ENCODE results near the gene CIC. TPM values are rescaled to one million over a fixed set of nuclear protein-coding genes. Genes with fewer than 3 reads are reported as not detected.

CIC gene
- total and polyA plus RNA-seq, 9 of the 15 experiments (the other 6 are each of a cell fraction or from before 2014, with no cell fraction given), result 0.07 to 44.7 (median 8.6) TPM

- intact Hi-C loops (cut with micrococcal nuclease), result no loop called here
- Histone ChIP-seq H3K4me3 (peak within 1 kb of the TSS; percentile 66), H3K4me1 (replicated peaks in 1 of 2; ENCODE audit: control insufficient read depth in 2 of 2, insufficient read depth in 2 of 2, low read length in 2 of 2) (peaks cover 21 to 44% of the 10 kb centered on the region in 2 experiments), H3K79me2 (ENCODE audit: control insufficient read depth, insufficient read depth, low read length) (peaks cover 14% of the 10 kb centered on the region), H2AFZ (ENCODE audit: low read depth, low read length) (peak within 1 kb of the TSS; percentile 95), H3K9ac (ENCODE audit: insufficient read depth in 1 of 2, low read depth in 2 of 2, low read length in 2 of 2) (peak within 1 kb of the TSS; percentile 67 to 95), H4K20me1 (replicated peaks; ENCODE audit: control insufficient read depth, insufficient read depth, low read length) (peaks cover 7% of the 10 kb centered on the region; the same call in 1 of the 2 replicates), H3K27me3 (ENCODE audit: control insufficient read depth in 2 of 2, insufficient read depth in 2 of 2, low read length in 2 of 2) (no peaks in the 10 kb centered on the region), H3K9me3 (replicated peaks; ENCODE audit: control insufficient read depth, insufficient read depth, low read depth, low read length) (no peaks in the 10 kb centered on the region), H3K36me3 (ENCODE audit: control insufficient read depth, insufficient read depth, low read length) (peaks cover 20% of the 10 kb centered on the region; the same call in 2 of the 3 replicates), H3K27ac (ENCODE audit: extremely low read depth, low read depth, low read length) (peak within 1 kb of the TSS; percentile 77), H3K4me2 (ENCODE audit: insufficient read depth, low read length) (peak within 1 kb of the TSS; percentile 89), H3K9me1 (ENCODE audit: control insufficient read depth, insufficient read depth, low read length) (no peaks in the 10 kb centered on the region)
- POLR2A ChIA-PET, result interaction anchor here (0.6 to 1.9 kb wide), 10 partner anchors 9 to 182 kb away, joined by 3 to 9 read pairs (median 4); no protein-coding TSS in a partner anchor
- 3% methylated on average over 21 of the region's 21 CpGs for WGBS (ENCODE audit: insufficient coverage, low coverage, missing lambda C conversion rate)
- in situ Hi-C loops (cut with MboI), result no loop called here
- FAIRE-seq (no peak), ATAC-seq (peak; percentile 79), DNase-seq (ENCODE audit: extremely low read depth in 1 of 4, low spot score in 3 of 4) (peak; percentile 56 to 86 (median 67))
- CTCF ChIA-PET (ENCODE audit: low intra/inter-chr PET ratio), result no interaction called here
- BruUV-seq (replicated peaks), result no TSS peak
- TF ChIP-seq, protein P1, sequence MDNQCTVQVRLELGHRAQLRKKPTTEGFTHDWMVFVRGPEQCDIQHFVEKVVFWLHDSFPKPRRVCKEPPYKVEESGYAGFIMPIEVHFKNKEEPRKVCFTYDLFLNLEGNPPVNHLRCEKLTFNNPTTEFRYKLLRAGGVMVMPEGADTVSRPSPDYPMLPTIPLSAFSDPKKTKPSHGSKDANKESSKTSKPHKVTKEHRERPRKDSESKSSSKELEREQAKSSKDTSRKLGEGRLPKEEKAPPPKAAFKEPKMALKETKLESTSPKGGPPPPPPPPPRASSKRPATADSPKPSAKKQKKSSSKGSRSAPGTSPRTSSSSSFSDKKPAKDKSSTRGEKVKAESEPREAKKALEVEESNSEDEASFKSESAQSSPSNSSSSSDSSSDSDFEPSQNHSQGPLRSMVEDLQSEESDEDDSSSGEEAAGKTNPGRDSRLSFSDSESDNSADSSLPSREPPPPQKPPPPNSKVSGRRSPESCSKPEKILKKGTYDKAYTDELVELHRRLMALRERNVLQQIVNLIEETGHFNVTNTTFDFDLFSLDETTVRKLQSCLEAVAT (IDR thresholded peaks at IDR 0.05), result no peak
- TF ChIP-seq E2F6 (IDR thresholded peaks at IDR 0.05; ENCODE audit: borderline replicate concordance in 1 of 2, extremely low read depth in 1 of 2, insufficient read depth in 1 of 2, insufficient read length in 1 of 2, low read depth in 1 of 2, low read length in 1 of 2, poor library complexity in 1 of 2, severe bottlenecking in 1 of 2) (peak in 1 of 2 experiments; percentile 63), XRCC5 (IDR thresholded peaks at IDR 0.05; ENCODE audit: low read depth, low read length) (0 out of 2 replicates have a peak, but pooled peaks have one; percentile 3), CREM (IDR thresholded peaks at IDR 0.05; ENCODE audit: low read depth) (peak; percentile 52; the same call in 1 of the 2 replicates), RREB1 (CRISPR knock-in tag; IDR thresholded peaks at IDR 0.05) (peak; percentile 80; the same call in 1 of the 2 replicates), JUND (IDR thresholded peaks at IDR 0.05; ENCODE audit: borderline replicate concordance, low read depth, low read length) (no peak), JUND (tag; IDR thresholded peaks at IDR 0.05; ENCODE audit: borderline replicate concordance, low read depth, low read length) (0 out of 3 replicates have a peak, but pooled peaks have one; percentile 20), KDM5B (IDR thresholded peaks at IDR 0.05; ENCODE audit: insufficient replicate concordance, low read depth, low read length) (peak; percentile 4), YY1 (IDR thresholded peaks at IDR 0.05; ENCODE audit: borderline replicate concordance in 1 of 3, control insufficient read depth in 1 of 3, extremely low read depth in 1 of 3, insufficient read depth in 3 of 3, insufficient read length in 1 of 3, insufficient replicate concordance in 2 of 3, low read depth in 1 of 3, low read length in 2 of 3) (peak in 1 of 3 experiments; percentile 30), SP2 (IDR thresholded peaks at IDR 0.05; ENCODE audit: extremely low read depth, low read depth, low read length, poor library complexity, severe bottlenecking) (no peak), SRSF1 (IDR thresholded peaks at IDR 0.05; ENCODE audit: low read depth, low read length) (no peak)
These were observed 32.7 kb downstream of the CIC start, which contains the start of gene PRR19 for GRCh38 chr19:42301646-42302203. PRR19 (plus strand) TSS chr19:42302132; CDS start chr19:42309585, 7,453 bp downstream.
